GM12878 (cell line): Measurements from ENCODE around the gene ANKRD44. TPM values are rescaled to one million over a fixed set of nuclear protein-coding genes. Genes with fewer than 3 reads are reported as not detected.

Experiments used
- ATAC-seq: fragments of 200-7000 bp; cut with Tn5 transposase; 3 replicates; pipeline ENCODE4 v1.9.1; 2020; ENCODE audit warnings: mild to moderate bottlenecking, moderate library complexity
- BruUV-seq: library from RNA; stranded (reverse); fragments of 400-500 nt; replicated peaks from 2 replicates; lab custom pipeline; 2021; lab: Mats Ljungman, UMichigan
- CTCF ChIA-PET: fragments of 300-600 bp; sonication (Branson Sonifier 250); formaldehyde crosslinking; extraction: SDS; loops from one replicate; lab custom pipeline; 2021; ENCODE audit warnings: inconsistent platforms; lab: Yijun Ruan, JAX
- POLR2A ChIA-PET: fragments of 350-600 bp; formaldehyde crosslinking; extraction: SDS; loops from one replicate; lab custom pipeline; 2021; ENCODE audit warnings: inconsistent platforms; lab: Charles Lee
- RAD21 ChIA-PET: fragments of 300-600 bp; sonication (Branson Sonifier 250); formaldehyde crosslinking; loops from one replicate; lab custom pipeline; 2023; ENCODE audit warnings: antibody characterized with exemption; ENCODE audit not compliant: unreplicated experiment; lab: Charles Lee
- SMC1A ChIA-PET: fragments of 300-600 bp; sonication (Branson Sonifier 250); formaldehyde crosslinking; loops from one replicate; lab custom pipeline; 2023; ENCODE audit not compliant: unreplicated experiment, uncharacterized antibody; lab: Charles Lee
- DNase-seq: peaks from one replicate; pipeline ENCODE4 v3.0.0-alpha.2; 2011; ENCODE audit warnings: low read depth, low spot score
- FAIRE-seq: peaks from 3 replicates; lab custom pipeline; 2011; peaks lifted over from hg19 to GRCh38; lab: Jason Lieb, UNC
- H2AFZ ChIP-seq: 2 replicates; pipeline ENCODE4 v1.6.0; 2011; ENCODE audit warnings: low read depth, low read length, control low read depth; ENCODE audit not compliant: control insufficient read depth
- H3K27ac ChIP-seq: 2 replicates; pipeline ENCODE4 v1.5.1; 2011; ENCODE audit warnings: control low read depth; ENCODE audit not compliant: control insufficient read depth, insufficient read depth
- H3K27me3 ChIP-seq, 2 experiments: replicated peaks in 1 of 2; 2 replicates each; pipeline versions ENCODE4 v1.6.0 to v1.6.1; 2011; ENCODE audit warnings: low read length in 1 of 2; ENCODE audit not compliant: control insufficient read depth in 2 of 2, insufficient read depth in 2 of 2
- H3K36me3 ChIP-seq, 2 experiments: 2 replicates each; pipeline ENCODE4 v1.5.1; 2011; ENCODE audit warnings: low read length in 1 of 2; ENCODE audit not compliant: control insufficient read depth in 2 of 2, insufficient read depth in 2 of 2
- H3K4me1 ChIP-seq: 2 replicates; pipeline ENCODE4 v1.6.1; 2011; ENCODE audit warnings: mild to moderate bottlenecking, low read length, moderate library complexity, mixed read lengths; ENCODE audit not compliant: control insufficient read depth, insufficient read depth
- H3K4me2 ChIP-seq: 2 replicates; pipeline ENCODE4 v1.6.0; 2011; ENCODE audit warnings: control low read depth; ENCODE audit not compliant: control insufficient read depth, insufficient read depth
- H3K4me3 ChIP-seq: fragments of 200-600 bp; sonication (generic); 2 replicates; pipeline ENCODE4 v1.5.1; 2016
- H3K79me2 ChIP-seq: 2 replicates; pipeline ENCODE4 v1.6.0; 2011; ENCODE audit warnings: low read length; ENCODE audit not compliant: control insufficient read depth, insufficient read depth
- H3K9ac ChIP-seq: 2 replicates; pipeline ENCODE4 v1.8.0; 2011; ENCODE audit warnings: low read length, control low read depth, mixed read lengths; ENCODE audit not compliant: control insufficient read depth, insufficient read depth
- H3K9me3 ChIP-seq: replicated peaks from 3 replicates; pipeline ENCODE4 v1.5.1; 2011; ENCODE audit warnings: mild to moderate bottlenecking, low read length; ENCODE audit not compliant: control insufficient read depth, insufficient read depth
- H4K20me1 ChIP-seq: 2 replicates; pipeline ENCODE4 v1.6.0; 2011; ENCODE audit not compliant: control insufficient read depth, insufficient read depth
- BACH1 ChIP-seq: fragments of 450-650 bp; IDR thresholded peaks from 2 replicates; pipeline ENCODE4 v1.6.1; 2017; ENCODE audit warnings: mild to moderate bottlenecking, borderline replicate concordance
- BHLHE40 ChIP-seq, 2 experiments: fragments of 450-650 bp in 1 of 2; IDR thresholded peaks; 2 replicates each; pipeline ENCODE4 v1.6.1; 2011 to 2017; ENCODE audit warnings: low read depth in 2 of 2, borderline replicate concordance in 1 of 2, improper control_type of control experiment in 1 of 2, low read length in 1 of 2, mild to moderate bottlenecking in 1 of 2
- BRCA1 ChIP-seq: IDR thresholded peaks from 2 replicates; pipeline ENCODE4 v1.6.1; 2011; ENCODE audit warnings: low read depth, low read length, improper control_type of control experiment
- CHD4 ChIP-seq: fragments of 200-600 bp; sonication (generic); IDR thresholded peaks from 2 replicates; pipeline ENCODE4 v1.6.1; 2016; ENCODE audit warnings: mild to moderate bottlenecking
- IRF4 ChIP-seq: IDR thresholded peaks from 2 replicates; pipeline ENCODE4 v1.6.1; 2011; ENCODE audit warnings: low read depth, low read length
- MEF2B ChIP-seq: fragments of 450-650 bp; IDR thresholded peaks from 2 replicates; pipeline ENCODE4 v1.6.1; 2018; ENCODE audit warnings: mild to moderate bottlenecking, moderate library complexity; ENCODE audit not compliant: partially characterized antibody, poor library complexity, severe bottlenecking
- MLLT1 ChIP-seq: fragments of 450-650 bp; IDR thresholded peaks from 2 replicates; pipeline ENCODE4 v1.6.1; 2016; ENCODE audit warnings: mild to moderate bottlenecking
- NFIC ChIP-seq: IDR thresholded peaks from 2 replicates; pipeline ENCODE4 v1.6.1; 2012; ENCODE audit warnings: low read depth, mild to moderate bottlenecking, inconsistent platforms, low read length, moderate library complexity
- NFYA ChIP-seq: IDR thresholded peaks from 2 replicates; pipeline ENCODE4 v1.6.1; 2011; ENCODE audit warnings: low read depth, mild to moderate bottlenecking, low read length, improper control_type of control experiment, borderline replicate concordance
- SKIL ChIP-seq: fragments of 450-650 bp; IDR thresholded peaks from 2 replicates; pipeline ENCODE4 v1.6.1; 2017; ENCODE audit warnings: mild to moderate bottlenecking, low read depth, inconsistent platforms; ENCODE audit not compliant: poor library complexity, severe bottlenecking
- SMARCA5 ChIP-seq: fragments of 450-650 bp; IDR thresholded peaks from 2 replicates; pipeline ENCODE4 v1.6.1; 2017; ENCODE audit warnings: mild to moderate bottlenecking
- SP1 ChIP-seq: IDR thresholded peaks from one replicate; pipeline ENCODE4 v1.6.1; 2011; ENCODE audit warnings: low read depth, low read length
- SREBF1 ChIP-seq: IDR thresholded peaks from 2 replicates; pipeline ENCODE4 v1.6.1; 2012; ENCODE audit warnings: mild to moderate bottlenecking, low read length
- ZSCAN29 ChIP-seq: fragments of 450-650 bp; IDR thresholded peaks from 2 replicates; pipeline ENCODE4 v1.6.1; 2017; ENCODE audit warnings: mild to moderate bottlenecking, moderate library complexity
- WGBS: methylation state at CpG from one replicate; pipeline ENCODE4 v1.1.6; 2016; ENCODE audit warnings: low lambda C conversion rate; ENCODE audit not compliant: insufficient replicate concordance, insufficient coverage; ENCODE audit errors: missing lambda C conversion rate; 5-methylcytosine and 5-hydroxymethylcytosine counted together
- in situ Hi-C: fragments of 300-500 bp; cut with MboI; formaldehyde crosslinking; loops from 9 replicates; pipeline ENCODE4 v1.14.3; 2018; ENCODE audit warnings: mixed read lengths
- intact Hi-C: fragments of 100-400 bp; cut with micrococcal nuclease; formaldehyde crosslinking; loops from one replicate; pipeline ENCODE4 v1.14.2; 2022; ENCODE audit not compliant: unreplicated experiment
- polyA plus RNA-seq, 11 experiments: library from polyadenylated mRNA; depleted of rRNA in 4 of 11; unstranded in 6 of 11; stranded (reverse) in 5 of 11; fragments of >200 nt; fragmentation: Nextera tagmentation in 4 of 11; fragmentation: Illumina TruSeq in 1 of 11; extraction: Ambion mirVana in 4 of 11; extraction: Trizol in 1 of 11; gene quantifications; 1 replicate in 1 of 11; 2 replicates in 10 of 11; pipeline versions ENCODE4 v1.2.1 to v1.2.3, GENCODE V29; 2011 to 2016; ENCODE audit warnings: inconsistent platforms in 2 of 11, missing spikeins in 2 of 11, low read depth in 1 of 11
- total RNA-seq, 4 experiments: library from RNA; depleted of rRNA in 3 of 4; stranded (reverse); fragments of >200 nt in 3 of 4; fragmentation: Illumina TruSeq in 1 of 4; extraction: Trizol in 1 of 4; gene quantifications; 2 replicates each; pipeline versions ENCODE4 v1.2.1 to v1.2.3, GENCODE V29; 2013 to 2021

The ANKRD44 gene
- total and polyA plus RNA-seq, 10 of the 15 experiments (the other 5 are each of a cell fraction or from before 2014, with no cell fraction given), result 19.1 to 99.1 (median 59.6) TPM

GRCh38 chr2:197281421-197281820 is 29.2 kb downstream of the ANKRD44 start:
- FAIRE-seq (no peak), DNase-seq (no peak), ATAC-seq (no peak)
- peaks cover 11% of the 10 kb centered on the region for H3K4me1 ChIP-seq
- BruUV-seq, result no TSS peak
- no peaks in the 10 kb centered on the region for H3K36me3 ChIP-seq
- 40% methylated on average over 2 of the region's 2 CpGs for WGBS
- CTCF ChIA-PET, result interaction anchor here (0.7 to 2.9 kb wide), 5 partner anchors 9 to 126 kb away, joined by 3 to 11 read pairs (median 4); no protein-coding TSS in a partner anchor
- RAD21 ChIA-PET, result interaction anchor here (0.6 to 2.0 kb wide), 8 partner anchors 15 to 1631 kb away, joined by 3 to 7 read pairs (median 4); no protein-coding TSS in a partner anchor
- no peak overlapping the region for H3K4me3 ChIP-seq
- no peak overlapping the region for H2AFZ ChIP-seq
- no peaks in the 10 kb centered on the region for H3K27me3 ChIP-seq
- TF ChIP-seq MEF2B (no peak), NFYA (no peak), SKIL (no peak), MLLT1 (no peak), SREBF1 (no peak), BACH1 (no peak), BHLHE40 (IDR thresholded peaks at IDR 0.05; ENCODE audit: borderline replicate concordance in 1 of 2, low read depth in 2 of 2, low read length in 1 of 2) (no peak), CHD4 (no peak), IRF4 (no peak), NFIC (no peak), SP1 (no peak), ZSCAN29 (no peak), BRCA1 (no peak), SMARCA5 (no peak)
- H3K9ac ChIP-seq, result no peak overlapping the region
- SMC1A ChIA-PET, result interaction anchor here (0.6 to 2.9 kb wide), 10 partner anchors 11 to 482 kb away, joined by 3 to 22 read pairs (median 4); partner anchors contain the start of gene GTF3C3
- H4K20me1 ChIP-seq, result no peaks in the 10 kb centered on the region
- no peaks in the 10 kb centered on the region; the same call in 2 of the 3 replicates for H3K9me3 ChIP-seq
- H3K79me2 ChIP-seq, result peaks cover 90% of the 10 kb centered on the region
- H3K27ac ChIP-seq, result 0 out of 2 replicates have a peak overlapping the region, but pooled peaks have one; percentile 5
- POLR2A ChIA-PET, result interaction anchor here (0.6 to 2.5 kb wide), 7 partner anchors 9 to 45 kb away, joined by 3 to 10 read pairs (median 6); no protein-coding TSS in a partner anchor
- in situ Hi-C loops, result no loop called here
- intact Hi-C loops, result no loop called here
- no peak overlapping the region for H3K4me2 ChIP-seq
